Measurements from ENCODE around the gene GLS. TPM values are rescaled to one million over a fixed set of nuclear protein-coding genes. Genes with fewer than 3 reads are reported as not detected.

GLS gene
- total and polyA plus RNA-seq, 9 of the 15 experiments (the other 6 are each of a cell fraction or from before 2014, with no cell fraction given), result 13.7 to 77.5 (median 48.2) TPM

GRCh38 chr2:190965580-190966222 is 85.1 kb downstream of the GLS start:
- Histone ChIP-seq H3K9ac (ENCODE audit: insufficient read depth in 1 of 2, low read depth in 2 of 2, low read length in 2 of 2) (no peak overlapping the region), H3K4me1 (replicated peaks in 1 of 2; ENCODE audit: control insufficient read depth in 2 of 2, insufficient read depth in 2 of 2, low read length in 2 of 2) (no peaks in the 10 kb centered on the region), H3K4me2 (ENCODE audit: insufficient read depth, low read length) (no peak overlapping the region), H3K79me2 (ENCODE audit: control insufficient read depth, insufficient read depth, low read length) (no peaks in the 10 kb centered on the region), H3K4me3 (no peak overlapping the region), H2AFZ (ENCODE audit: low read depth, low read length) (no peak overlapping the region), H3K9me1 (ENCODE audit: control insufficient read depth, insufficient read depth, low read length) (no peaks in the 10 kb centered on the region), H3K36me3 (ENCODE audit: control insufficient read depth, insufficient read depth, low read length) (peaks cover 81% of the 10 kb centered on the region), H3K9me3 (replicated peaks; ENCODE audit: control insufficient read depth, insufficient read depth, low read depth, low read length) (no peaks in the 10 kb centered on the region), H3K27me3 (ENCODE audit: control insufficient read depth in 2 of 2, insufficient read depth in 2 of 2, low read length in 2 of 2) (no peaks in the 10 kb centered on the region), H4K20me1 (replicated peaks; ENCODE audit: control insufficient read depth, insufficient read depth, low read length) (no peaks in the 10 kb centered on the region; the same call in 1 of the 2 replicates), H3K27ac (ENCODE audit: extremely low read depth, low read depth, low read length) (no peak overlapping the region)
- TF ChIP-seq PHB2 (IDR thresholded peaks at IDR 0.05; ENCODE audit: low read depth), result no peak
- CTCF ChIA-PET (ENCODE audit: low intra/inter-chr PET ratio), result no interaction called here
- no peak for FAIRE-seq
- DNase-seq (ENCODE audit: extremely low read depth in 1 of 4, low spot score in 3 of 4), result no peak
- intact Hi-C loops (cut with micrococcal nuclease) (no loop called here), in situ Hi-C loops (cut with MboI) (no loop called here)
- BruUV-seq (replicated peaks), result no TSS peak
- WGBS (ENCODE audit: insufficient coverage, low coverage, missing lambda C conversion rate), result 100% methylated on average over 2 of the region's 2 CpGs
- POLR2A ChIA-PET, result no interaction called here
- no peak for ATAC-seq

GRCh38 chr2:190968522-190968921 is 87.9 kb downstream of the GLS start:
- Histone ChIP-seq H2AFZ (ENCODE audit: low read depth, low read length) (no peak overlapping the region), H3K9me3 (replicated peaks; ENCODE audit: control insufficient read depth, insufficient read depth, low read depth, low read length) (no peaks in the 10 kb centered on the region), H3K27ac (ENCODE audit: extremely low read depth, low read depth, low read length) (no peak overlapping the region), H3K9me1 (ENCODE audit: control insufficient read depth, insufficient read depth, low read length) (no peaks in the 10 kb centered on the region), H3K4me1 (replicated peaks in 1 of 2; ENCODE audit: control insufficient read depth in 2 of 2, insufficient read depth in 2 of 2, low read length in 2 of 2) (no peaks in the 10 kb centered on the region), H3K36me3 (ENCODE audit: control insufficient read depth, insufficient read depth, low read length) (peaks cover 86% of the 10 kb centered on the region; the same call in 2 of the 3 replicates), H3K27me3 (ENCODE audit: control insufficient read depth in 2 of 2, insufficient read depth in 2 of 2, low read length in 2 of 2) (no peaks in the 10 kb centered on the region), H3K4me2 (ENCODE audit: insufficient read depth, low read length) (no peak overlapping the region), H3K4me3 (no peak overlapping the region), H3K79me2 (ENCODE audit: control insufficient read depth, insufficient read depth, low read length) (no peaks in the 10 kb centered on the region), H4K20me1 (replicated peaks; ENCODE audit: control insufficient read depth, insufficient read depth, low read length) (no peaks in the 10 kb centered on the region), H3K9ac (ENCODE audit: insufficient read depth in 1 of 2, low read depth in 2 of 2, low read length in 2 of 2) (no peak overlapping the region)
- no peak for ATAC-seq
- TF ChIP-seq ZNF316 (IDR thresholded peaks at IDR 0.05), result peak; percentile 48; the same call in 1 of the 2 replicates
- TF ChIP-seq MAFF (IDR thresholded peaks at IDR 0.05; ENCODE audit: low read length), result 0 out of 2 replicates have a peak, but pooled peaks have one; percentile 6
- TF ChIP-seq POLR2A (conservative IDR thresholded peaks at IDR 0.05), result no peak
- 0 out of 2 replicates have a peak, but pooled peaks have one; percentile 31 for TF ChIP-seq C11orf30 (IDR thresholded peaks at IDR 0.05; ENCODE audit: low read depth)
- no peak for TF ChIP-seq PCBP2 (IDR thresholded peaks at IDR 0.05; ENCODE audit: low read depth, low read length, poor library complexity, severe bottlenecking)
- no peak for TF ChIP-seq PYGO2 (tag; IDR thresholded peaks at IDR 0.05)
- in situ Hi-C loops (cut with MboI), result no loop called here
- no peak for FAIRE-seq
- ChIA-PET POLR2A (interaction anchor here (0.9 kb wide), 1 partner anchor 9 kb away, joined by 3 read pairs; no protein-coding TSS in a partner anchor), CTCF (ENCODE audit: low intra/inter-chr PET ratio) (no interaction called here)
- intact Hi-C loops (cut with micrococcal nuclease), result no loop called here
- no peak for DNase-seq (ENCODE audit: extremely low read depth in 1 of 4, low spot score in 3 of 4)
- BruUV-seq (replicated peaks), result no TSS peak
- WGBS (ENCODE audit: insufficient coverage, low coverage, missing lambda C conversion rate), result 76% methylated on average over 2 of the region's 2 CpGs

Measured in K562 (cell line).